ENCODE data around the gene PLA2G4C. TPM values are rescaled to one million over a fixed set of nuclear protein-coding genes. Genes with fewer than 3 reads are reported as not detected.

The PLA2G4C gene, protein sequence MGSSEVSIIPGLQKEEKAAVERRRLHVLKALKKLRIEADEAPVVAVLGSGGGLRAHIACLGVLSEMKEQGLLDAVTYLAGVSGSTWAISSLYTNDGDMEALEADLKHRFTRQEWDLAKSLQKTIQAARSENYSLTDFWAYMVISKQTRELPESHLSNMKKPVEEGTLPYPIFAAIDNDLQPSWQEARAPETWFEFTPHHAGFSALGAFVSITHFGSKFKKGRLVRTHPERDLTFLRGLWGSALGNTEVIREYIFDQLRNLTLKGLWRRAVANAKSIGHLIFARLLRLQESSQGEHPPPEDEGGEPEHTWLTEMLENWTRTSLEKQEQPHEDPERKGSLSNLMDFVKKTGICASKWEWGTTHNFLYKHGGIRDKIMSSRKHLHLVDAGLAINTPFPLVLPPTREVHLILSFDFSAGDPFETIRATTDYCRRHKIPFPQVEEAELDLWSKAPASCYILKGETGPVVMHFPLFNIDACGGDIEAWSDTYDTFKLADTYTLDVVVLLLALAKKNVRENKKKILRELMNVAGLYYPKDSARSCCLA
- polyA plus RNA-seq (ENCODE audit: insufficient read length in 12 of 12), result 10 to 100 TPM in 11 of 12 donors, not detected in 1; 15.2 to 85.8 (median 46.0) TPM
- long read RNA-seq, donor 1, result 0 reads
- long read RNA-seq, donor 2, partial matches to known transcripts, result 5 of 9 reads
- long read RNA-seq, donor 2, other reads (novel, unspliced or antisense), result 0 of 9 reads
- long read RNA-seq, donor 3, result 0 reads
- long read RNA-seq, donor 4, result 0 reads
- long read RNA-seq, donor 5, transcript PLA2G4C-222 (17 exons, 1,984 nt), result major isoform, 5 of 17 reads
- long read RNA-seq, donor 5, partial matches to known transcripts, result 11 of 17 reads
- long read RNA-seq, donor 5, other reads (novel, unspliced or antisense), result 0 of 17 reads
- long read RNA-seq, donor 6, partial matches to known transcripts, result 0 of 4 reads
- long read RNA-seq, donor 6, other reads (novel, unspliced or antisense), result 0 of 4 reads
- long read RNA-seq, donor 7, result 0 reads
- long read RNA-seq, donor 8, transcript PLA2G4C-222 (17 exons, 1,984 nt), result major isoform, 7 of 20 reads
- long read RNA-seq, donor 8, partial matches to known transcripts, result 13 of 20 reads
- long read RNA-seq, donor 8, other reads (novel, unspliced or antisense), result 0 of 20 reads
- long read RNA-seq, donor 9, result 0 reads
- long read RNA-seq, donor 10, partial matches to known transcripts, result 0 of 2 reads
- long read RNA-seq, donor 10, other reads (novel, unspliced or antisense), result 0 of 2 reads
- long read RNA-seq, donor 11, partial matches to known transcripts, result 0 of 2 reads
- long read RNA-seq, donor 11, other reads (novel, unspliced or antisense), result 0 of 2 reads

GRCh38 chr19:48110350-48110966, at the start of gene PLA2G4C:
Gene PLA2G4C, minus strand, starts transcription at chr19:48110817. Its CDS starts 4,288 bp downstream, at chr19:48106529.
- DNase-seq, result peak; percentile 91

GRCh38 chr19:48158210-48158790, 47.7 kb upstream of the PLA2G4C start:
- DNase-seq, result no peak

DNA sequence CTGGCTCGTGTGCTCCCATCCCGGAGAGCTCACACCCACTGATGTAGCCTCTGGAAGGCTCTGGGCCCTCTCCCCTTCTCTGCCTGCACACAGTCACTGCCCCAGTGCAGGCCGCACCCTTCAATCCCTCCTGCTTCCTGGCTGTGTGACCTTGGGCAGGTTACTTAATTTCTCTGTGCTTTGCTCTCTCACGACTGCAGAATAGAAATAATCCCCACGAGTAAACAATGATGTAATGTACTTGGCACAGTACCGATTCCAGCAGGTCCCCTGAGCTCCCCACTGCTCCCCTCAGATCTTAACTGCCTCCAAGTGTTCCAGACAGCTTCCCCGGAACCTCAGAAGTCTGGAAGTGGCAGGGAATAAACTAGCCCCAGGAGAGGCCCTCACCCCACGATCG, 43.4 kb upstream of the PLA2G4C start:
- DNase-seq, result no peak

- peak; percentile 63 for DNase-seq
Measured at GRCh38 chr19:48152551-48152950, 41.9 kb upstream of the PLA2G4C start.

DNA sequence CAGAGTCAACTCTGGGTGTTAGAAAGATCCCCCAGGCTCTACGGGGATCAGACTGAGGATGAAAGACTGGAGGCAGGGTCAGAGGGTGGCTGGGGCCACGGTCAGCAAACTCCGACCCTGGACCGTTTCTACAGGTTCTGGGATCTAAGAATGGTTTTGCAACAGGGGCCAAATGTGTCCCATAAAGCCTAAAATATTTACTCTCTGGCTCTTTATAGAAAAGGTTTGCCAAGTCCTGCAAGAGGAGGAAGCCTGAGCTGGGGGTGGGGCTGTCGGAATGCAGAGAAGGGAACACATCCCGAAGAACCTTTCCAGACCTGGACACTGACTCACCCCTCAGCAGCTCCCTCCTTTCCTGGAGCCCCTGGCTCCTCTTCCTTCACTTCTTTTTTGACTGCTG, 38.8 kb upstream of the PLA2G4C start:
- peak; percentile 8 for DNase-seq

DNA sequence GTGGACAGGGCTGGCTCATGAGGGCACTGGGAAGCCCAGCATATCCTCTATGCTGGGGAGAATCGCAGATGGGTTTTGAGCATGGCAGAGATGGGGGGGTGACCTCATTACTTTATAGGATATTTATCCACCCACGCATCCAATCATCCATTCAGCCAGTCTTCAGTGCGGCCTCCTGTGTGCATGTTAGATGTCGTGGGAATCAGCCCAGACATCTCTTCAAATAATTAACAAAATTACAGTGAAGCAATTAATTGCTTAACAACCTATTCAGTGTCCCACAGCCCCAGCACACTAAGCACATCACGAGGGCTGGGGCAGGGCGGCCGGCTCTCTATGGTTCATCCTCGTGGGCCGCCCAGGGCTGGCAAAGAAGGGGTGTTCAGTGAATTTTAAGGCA, 38.0 kb upstream of the PLA2G4C start:
- no peak for DNase-seq

DNA sequence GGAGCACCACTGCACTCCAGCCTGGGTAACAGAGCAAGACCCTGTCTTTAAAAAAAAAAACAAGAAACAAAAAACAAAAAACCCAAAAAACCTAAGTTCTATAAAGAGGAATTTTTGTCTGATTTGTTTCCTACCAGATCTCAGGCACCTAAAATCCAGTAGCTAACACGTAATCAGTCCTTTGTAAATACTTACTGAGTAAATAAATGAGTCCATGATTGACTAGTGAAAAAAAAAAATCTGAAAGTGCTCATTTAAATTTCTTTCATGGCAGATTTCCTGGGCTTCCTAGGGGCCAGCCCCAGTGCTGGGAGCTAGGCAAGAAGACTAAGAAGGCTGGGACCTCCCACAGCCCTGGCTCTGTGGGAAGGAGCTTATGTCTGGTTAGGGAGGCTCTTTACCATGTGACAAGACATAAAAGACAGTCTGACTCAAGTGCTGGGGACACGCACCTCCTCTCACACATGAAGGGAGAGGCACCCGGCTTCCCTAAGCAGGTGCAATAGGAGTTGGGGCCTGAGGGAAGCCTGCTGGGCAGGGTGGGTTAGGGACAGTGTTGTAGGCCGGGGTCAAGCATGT, 37.1 kb upstream of the PLA2G4C start:
- no peak for DNase-seq

GRCh38 chr19:48139053-48139452, 28.4 kb upstream of the PLA2G4C start:
- no peak for DNase-seq

DNA sequence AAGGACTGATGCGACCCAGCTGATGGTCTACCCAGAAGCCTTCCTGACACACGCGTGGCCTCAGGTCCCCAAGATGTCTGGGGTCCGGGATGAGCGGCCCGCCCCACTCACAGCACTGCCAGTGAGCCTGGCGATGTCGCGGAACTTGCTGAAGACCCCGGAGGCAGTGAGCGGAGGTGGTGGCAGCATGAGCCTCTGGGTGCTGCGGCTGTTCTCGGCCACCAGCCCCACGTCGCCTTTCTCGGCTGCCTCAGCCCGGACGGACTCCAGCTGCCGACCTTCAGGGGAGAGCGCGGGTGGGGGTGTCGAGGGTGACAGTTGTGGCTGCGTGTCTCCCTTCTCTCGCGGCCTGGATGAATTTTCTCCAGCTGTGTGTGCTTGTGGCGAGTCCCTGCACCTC, 26.8 kb upstream of the PLA2G4C start:
- no peak for DNase-seq

DNA sequence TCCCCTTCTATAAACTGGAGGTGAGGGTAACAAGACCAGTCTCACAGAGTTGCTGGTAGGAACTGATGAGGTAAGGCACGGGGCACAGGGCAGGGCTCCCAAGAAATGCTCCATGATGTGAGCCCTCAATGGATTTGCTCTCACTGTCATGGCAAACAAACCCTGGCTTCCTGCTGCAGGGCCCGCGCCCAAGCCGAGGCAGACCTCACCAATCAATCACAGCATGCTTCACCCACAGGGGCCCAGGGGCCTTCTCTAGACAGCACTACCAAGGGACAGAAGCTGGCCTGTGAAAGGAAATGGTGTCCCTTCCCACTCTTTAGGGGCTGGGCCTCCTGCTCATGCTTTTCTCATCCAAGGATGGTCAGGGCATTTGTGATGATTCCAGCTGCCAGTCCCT, 25.9 kb upstream of the PLA2G4C start:
- DNase-seq, result no peak

- no peak for DNase-seq
Measured at GRCh38 chr19:48135411-48135810, 24.8 kb upstream of the PLA2G4C start.

GRCh38 chr19:48133094-48133493, 22.5 kb upstream of the PLA2G4C start:
- DNase-seq, result no peak

DNA sequence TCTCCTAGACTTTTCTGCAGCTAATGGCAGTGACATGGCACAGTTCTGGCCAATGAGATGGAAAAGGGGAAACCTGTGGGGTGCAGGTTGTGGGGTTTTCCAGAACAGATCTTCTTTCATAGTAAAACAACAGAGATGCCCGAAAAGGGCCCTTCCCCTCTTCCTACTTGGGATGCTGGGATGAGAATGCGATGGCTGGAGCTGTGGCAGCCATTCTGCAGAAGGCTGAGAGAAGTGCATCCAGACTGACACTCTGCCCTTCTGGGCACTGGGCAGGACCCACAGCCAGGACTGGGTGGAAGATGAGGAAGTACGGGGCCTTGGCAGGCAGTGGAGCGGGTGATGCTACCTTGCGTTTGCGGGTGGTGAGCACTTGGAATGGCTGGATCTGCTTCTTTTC, 16.9 kb upstream of the PLA2G4C start:
- DNase-seq, result no peak

GRCh38 chr19:48123907-48124651, 13.5 kb upstream of the PLA2G4C start:
- no peak for DNase-seq

DNA sequence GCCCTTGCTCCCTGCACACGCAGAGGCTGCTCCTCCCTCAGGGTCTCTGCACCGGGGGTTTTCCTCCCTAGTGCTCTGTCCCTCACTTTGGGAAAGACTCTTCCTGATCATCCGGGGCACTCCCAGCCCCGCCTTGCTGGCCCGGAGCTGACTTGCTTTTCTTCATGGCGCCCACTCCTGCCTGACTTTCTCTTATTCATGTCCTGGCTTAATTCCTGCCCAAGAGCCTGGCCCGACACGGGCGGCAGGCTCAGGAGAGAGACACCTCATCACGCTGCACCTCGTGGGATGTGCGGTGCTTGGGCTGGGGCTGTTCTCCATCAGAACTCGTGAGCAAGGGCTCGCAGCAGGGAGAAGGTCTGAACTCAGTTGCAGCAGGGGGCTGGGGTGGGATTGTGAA, 11.8 kb upstream of the PLA2G4C start:
- DNase-seq, result no peak

DNA sequence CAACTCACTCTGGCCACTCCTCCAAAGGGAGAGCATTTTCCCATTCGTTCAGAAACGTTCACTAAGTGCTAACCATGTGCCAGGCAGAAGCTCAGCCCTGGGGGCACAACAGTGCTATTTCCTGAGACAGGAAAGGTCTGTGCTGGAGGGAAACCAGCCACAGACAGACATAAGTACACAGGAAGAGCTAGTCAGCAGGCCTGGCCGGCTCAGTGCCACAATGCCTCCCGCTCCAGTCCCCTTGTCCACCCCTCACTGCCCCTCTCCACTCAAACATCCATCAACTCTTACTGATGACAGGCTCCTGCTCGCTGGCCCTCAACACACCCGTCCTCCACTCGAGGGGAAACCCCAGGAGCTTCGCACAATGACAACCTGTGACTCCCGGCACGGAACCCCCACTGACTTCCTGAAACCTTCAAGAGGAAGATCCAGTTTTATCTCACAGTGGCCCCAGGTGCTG, 11.3 kb upstream of the PLA2G4C start:
- no peak for DNase-seq

DNA sequence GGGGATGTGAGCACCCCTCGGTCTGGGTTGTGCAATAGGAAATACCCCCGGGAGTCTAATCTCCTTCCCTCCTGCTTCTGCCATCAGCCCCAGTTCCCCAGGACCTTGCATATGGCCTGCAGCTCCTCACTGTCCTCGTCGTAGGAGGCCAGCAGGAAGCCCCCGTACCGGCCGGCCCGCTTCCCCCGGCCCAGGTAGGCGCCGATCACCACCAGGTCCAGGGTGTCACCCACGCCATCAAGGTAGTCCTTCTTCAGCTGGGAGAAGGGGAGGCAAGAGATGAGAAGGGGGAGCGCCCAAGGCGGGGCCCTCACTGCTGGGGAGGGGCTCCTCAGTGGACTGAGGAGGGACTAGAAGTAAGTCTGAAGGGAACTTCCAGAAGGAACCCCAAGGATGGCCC, 10.4 kb upstream of the PLA2G4C start:
- no peak for DNase-seq

- DNase-seq, result no peak
Measured at GRCh38 chr19:48120505-48120904, 9.9 kb upstream of the PLA2G4C start.

GRCh38 chr19:48118131-48118517, 7.5 kb upstream of the PLA2G4C start:
- DNase-seq, result no peak

Data from muscle of arm (tissue), 14 donors.